Activated CD4-positive, CD25-positive, alpha-beta regulatory T cell treated with anti-CD3 and anti-CD28 coated beads, Interleukin-2, amount 50 U/mL, for 72 hours (primary cell): ENCODE data around the gene CNTFR.
A peak's percentile ranks its signal among the peaks of the same experiment; 100 is the strongest.
"Not testable (repeated sequence)": the region's sequence is repeated elsewhere in the genome, so short reads cannot be mapped to it uniquely, and the experiment has no call there.

Experiments
- DNase-seq: peaks from one replicate; pipeline ENCODE4 v3.0.0; 2021

The CNTFR gene

DNA sequence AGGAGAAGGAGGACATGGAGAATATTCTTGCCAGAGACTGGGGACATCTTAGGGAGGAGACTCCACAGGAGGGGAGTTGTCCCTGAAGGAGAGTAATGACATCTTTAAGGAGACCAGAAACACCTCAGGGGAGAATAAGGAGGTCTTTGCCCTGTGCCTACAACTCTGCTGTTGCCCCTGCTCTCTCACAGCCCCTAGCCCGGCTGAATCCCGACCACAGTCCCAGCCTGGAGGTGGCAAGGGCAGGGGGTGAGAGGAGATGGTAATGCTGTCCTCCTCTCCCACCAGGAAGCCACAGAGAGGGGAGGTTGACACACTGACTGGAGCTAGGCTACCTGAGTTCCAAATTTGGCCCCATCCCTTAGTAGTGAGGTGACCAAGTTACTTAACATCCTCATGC lies 36.5 kb downstream of the CNTFR start:
- no peak for DNase-seq

DNA sequence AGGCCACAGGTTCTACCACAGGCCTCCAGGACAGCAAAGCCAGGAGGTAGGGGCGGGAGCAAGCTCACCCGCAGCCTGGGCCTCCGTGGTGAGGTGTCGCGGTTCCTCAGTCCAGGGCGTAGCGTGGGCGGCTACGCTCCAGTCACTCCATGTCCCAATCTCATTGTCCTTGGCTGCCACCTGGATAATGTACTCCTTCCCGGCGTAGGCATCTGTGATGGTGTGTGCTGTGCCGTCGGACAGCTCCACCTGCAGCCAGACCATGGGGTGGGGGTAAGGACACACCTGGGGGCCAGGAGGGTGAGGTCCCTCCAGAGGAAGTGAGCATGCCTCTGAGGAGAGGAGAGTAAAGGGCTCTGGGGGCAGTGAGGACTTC lies 36.9 kb downstream of the CNTFR start:
- no peak for DNase-seq

DNA sequence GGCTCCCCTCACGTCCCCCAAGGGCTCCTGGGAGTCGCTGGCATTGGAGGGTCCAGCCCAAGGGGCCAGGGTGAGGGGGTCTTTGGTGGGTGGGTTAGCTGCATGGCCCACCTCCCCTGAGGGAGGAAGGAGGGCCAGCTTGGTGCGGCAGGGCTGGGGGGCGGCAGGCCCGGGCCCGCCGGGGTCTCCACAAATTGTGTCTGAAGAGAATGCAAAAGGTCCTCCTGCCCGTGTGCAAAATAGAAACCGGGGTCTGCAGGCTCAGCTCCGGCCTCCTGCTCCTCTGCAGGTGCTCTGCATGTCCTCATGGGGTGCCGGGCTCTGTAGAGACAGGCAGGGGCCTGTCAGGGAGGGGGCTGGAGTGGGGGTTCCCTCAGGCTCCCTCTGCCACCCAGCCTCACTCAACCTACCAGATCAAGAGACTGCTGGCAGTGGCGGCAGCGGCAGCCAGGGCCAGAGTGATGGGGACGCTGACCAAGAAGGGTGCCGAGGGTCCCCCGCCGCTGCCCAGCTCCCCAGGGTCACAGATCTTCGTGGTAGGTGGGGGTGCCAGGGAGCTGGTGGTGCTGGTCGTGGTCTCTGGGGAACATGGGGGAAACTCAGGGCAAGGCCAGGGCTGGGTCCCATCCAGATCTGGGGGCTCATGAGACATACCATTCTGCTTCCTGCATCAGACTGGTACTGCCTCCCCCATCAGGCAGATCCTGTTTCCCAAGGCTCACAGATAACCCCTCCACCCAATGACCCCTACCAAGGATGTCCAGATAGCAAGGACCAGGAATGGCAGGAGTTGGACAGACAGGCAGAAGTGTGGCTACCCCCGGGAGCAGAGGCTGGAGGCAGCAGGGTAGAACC lies 37.5 kb downstream of the CNTFR start:
- no peak for DNase-seq

DNA sequence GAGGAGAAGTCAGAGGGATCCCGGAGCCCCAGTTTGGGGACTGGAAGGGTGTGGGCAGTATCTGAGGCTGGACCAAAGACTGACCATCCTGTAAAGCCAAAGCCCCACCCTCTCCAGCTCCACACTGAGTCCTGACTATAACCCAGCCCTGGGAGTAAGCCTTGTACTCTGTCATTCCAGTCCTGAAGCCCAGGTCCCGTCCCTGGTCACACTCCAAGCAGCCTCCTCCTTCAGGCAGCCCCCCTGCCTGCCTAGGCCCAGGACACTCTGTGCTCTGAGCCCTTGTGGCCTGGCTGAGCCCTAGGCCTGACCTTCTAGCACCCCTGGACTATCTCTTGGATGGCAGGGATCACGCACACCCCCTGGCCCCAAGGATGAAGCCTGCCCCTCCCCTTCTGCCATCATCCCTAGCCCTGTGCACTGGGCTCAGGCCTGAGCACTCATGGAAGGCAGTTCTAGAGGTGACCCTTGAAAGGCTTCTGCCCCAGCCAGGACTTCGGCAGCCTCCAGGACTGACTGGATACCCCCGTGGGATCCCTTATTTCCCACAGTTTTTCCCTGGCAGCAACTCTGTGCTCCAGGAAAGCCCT lies 38.7 kb downstream of the CNTFR start:
- DNase-seq, result no peak

DNA sequence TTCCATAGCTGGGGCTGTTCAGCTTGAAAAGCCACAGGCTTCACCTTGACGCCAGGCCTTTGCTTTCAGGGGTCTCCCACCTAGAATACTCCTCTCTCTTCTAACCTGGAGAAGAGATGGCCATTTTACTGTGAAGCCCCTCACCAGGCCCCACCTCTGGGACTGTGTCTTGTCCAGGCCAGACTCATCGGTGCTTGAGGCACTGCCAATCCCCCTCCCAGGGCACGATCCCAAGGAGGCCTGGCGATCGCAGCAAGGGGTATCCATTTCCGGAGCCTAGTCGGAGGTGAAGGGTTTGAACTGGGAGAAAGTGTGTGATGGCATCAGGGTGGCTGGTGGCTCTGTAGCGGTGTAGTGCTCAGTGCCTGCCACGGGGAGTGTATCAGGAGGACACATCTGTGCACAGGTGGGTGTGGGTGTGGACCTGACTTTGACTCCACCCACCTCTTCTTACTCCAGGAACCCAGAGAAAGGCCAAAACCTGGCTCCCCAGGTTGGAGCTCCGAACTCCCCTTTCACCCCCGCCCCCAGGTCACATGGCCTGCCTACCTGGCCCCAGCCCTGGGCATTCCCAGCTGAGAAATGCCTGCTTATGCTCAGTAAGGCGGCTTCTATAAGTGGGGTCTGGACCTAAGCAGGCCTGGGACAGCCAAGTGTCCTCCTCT lies 39.4 kb downstream of the CNTFR start:
- no peak for DNase-seq

DNA sequence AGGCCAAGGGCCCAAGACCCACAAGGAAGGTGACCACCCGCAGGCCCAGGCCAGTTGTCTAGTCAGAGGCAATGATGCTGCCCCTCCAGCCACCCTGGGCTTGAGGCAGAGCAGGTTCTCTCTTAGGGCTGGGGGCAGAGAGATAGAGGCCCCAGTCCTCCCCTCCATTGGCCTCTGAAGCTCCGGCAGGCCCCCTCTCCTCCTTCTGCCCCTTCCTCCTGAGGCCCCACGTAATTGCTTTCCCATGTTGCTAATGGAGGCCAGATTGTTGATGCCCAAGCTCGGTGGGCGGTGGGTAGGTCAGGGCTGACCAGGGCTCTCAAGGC lies 40.2 kb downstream of the CNTFR start:
- no peak for DNase-seq

DNA sequence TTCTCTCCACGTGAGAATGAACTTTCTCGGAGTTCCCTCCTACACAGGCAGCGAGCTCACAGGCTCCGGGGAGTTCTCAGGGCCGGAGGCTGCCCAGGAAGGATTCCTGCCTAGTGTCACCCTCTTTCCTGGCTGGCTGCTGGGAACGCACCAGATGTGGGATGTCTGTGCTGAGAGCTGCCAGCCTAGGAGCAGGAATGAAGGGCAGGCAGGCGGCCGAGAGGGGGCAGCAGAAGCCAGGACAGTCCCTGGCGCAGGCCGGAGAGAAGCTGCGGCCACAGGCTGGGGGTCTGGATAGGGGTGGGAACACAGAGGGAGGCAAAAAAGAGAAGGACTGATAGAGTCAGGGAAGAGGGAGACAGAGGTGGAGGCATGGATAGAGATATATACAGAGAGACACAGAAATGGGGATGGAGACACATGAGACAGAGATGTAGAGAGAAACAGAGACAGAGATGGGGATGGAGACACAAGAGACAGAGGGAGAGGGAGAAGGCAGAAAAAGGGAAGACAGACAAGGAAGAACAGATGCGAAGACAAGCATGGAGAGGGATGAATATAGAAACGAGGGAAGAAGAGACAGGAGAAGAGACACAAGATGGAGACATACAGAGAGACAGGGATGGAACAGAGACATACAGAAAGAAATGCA lies 41.4 kb downstream of the CNTFR start:
- DNase-seq, result no peak

DNA sequence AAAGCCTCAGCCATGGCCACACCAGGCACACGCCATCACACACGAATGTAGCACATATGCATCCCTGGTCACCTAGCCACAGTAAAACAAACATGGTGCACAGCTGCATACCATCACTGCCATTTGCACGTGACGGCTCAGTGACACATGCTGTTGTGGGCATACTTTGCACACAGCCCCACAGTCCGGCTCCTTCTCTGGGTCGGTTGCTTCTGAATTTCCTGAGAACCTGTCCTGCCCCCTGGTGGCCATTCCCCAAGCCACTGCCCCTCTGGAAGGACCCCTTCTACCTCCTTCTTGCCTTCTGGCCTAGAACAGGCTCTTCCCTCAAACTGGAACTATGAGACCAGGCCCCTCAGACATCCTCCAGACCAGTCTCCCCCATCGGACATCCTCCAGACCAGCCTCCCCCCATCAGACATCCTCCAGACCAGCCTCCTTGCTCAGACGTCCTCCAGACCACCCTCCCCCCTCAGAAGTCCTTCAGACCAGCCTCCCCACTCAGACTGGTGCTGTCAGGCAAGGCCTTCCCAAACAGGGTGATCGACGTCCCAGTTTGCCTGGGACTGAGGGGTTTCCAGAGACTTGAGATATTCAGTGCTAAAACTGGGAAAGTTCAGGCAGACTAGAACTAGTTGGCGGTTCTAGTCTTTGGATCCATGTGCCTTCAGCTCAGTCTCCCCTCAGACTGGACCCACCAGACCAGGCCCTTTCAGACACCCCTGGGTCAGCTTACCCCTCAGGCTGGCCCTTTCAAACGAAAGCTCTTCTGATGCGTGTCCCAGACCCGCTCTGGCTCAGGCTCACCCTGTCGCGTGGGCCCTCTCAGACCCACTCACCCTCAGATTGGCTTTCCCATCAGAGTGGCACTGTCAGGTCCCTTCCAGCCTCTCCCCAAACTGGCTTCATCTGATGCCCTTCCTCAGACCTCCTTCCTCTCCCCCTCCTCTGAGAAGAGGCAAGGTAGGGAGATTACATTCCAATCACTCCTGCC lies 42.4 kb downstream of the CNTFR start:
- DNase-seq, result peak; percentile 45

DNA sequence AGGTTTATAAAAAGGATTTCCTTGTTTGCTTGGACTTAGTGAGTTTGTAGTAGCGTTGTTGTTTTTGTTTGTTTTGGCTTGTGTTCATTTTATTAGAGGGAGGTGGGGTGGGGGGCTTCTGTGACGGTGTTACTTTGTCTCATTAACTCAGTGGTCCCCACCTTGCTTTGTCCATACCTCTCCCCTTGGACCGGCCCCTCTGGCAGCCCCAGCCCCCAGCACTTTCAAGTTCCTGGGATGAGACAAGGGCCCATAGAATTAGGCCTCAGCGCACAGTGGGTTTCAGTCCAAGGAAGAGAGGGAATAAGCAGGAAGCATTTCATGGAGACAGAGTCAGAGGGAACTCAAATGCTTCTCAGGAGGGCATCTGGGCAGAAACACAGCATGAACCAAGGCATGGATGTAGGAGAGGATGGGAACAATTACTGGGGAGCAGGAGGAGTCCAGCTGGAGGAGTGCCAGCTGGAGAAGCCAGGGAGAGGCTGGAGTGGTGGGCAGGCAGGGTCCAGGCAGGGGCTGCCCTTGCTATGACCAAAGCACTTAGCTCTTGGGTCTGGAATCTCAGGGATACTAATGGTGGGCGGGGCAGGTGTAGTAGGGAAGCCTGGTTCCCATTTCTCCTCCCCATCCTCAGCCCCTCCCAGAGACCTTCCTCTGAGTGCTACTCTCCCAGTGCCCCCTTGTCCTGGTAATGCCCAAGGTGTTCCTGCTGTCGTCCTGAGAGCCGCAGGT lies 43.3 kb downstream of the CNTFR start:
- no peak for DNase-seq

DNA sequence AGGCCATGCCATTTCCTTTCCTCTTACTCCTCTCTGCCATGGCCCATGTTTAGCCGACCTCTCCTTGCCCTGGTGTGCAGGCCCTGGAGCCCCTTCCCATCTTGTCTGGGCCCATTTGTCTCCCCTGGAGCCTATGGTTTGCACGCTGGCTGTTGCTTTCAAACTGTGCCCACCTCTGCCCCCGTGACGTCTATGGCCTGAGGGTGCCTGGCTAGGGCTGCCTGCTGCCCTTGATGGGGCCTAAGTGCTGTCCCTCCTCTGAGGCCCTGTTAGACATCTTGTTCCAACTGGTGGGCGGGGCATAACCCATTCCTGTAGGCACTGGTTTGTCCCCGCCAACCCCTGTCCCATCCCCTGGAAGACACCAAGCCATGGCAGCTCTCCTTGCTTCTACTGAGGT lies 44.0 kb downstream of the CNTFR start:
- DNase-seq, result no peak

DNA sequence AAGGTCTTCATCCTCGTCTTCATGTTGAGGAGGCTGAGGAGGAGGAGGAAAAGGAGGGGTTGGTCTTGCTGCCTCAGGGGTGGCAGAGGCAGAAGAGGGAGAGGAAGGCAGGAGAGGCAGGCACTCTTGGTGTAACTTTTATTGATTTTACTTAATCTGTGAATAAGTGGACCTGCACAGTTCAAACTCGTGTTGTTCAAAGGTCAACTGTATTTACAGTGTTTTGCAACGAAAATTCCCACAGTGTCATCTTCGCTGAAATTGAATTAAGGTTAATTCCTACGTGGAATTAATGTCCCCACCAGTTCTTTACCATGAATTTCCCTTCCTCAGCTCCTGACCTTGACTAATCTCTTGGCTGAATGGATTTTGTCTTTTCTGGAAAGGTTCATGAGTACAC lies 45.5 kb downstream of the CNTFR start:
- DNase-seq, result no peak

DNA sequence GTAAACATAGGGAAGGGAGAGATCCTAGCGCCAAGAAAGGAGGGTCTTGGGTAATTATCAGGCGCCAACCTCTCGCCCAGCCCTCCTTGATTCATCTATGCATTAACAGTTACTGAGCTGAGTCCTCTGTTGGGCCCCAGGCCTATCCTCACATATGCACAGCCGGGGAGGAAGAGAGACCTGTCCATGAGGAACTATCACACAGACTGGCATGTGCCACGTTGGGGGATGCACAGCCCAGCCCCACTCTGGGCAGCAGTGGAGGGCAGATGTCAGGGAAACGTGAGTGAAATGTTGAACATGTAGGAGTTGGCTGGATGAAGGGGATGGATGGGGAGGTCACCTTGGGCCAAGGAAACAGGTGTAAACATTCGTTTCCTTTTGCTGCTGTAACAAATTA lies 48.0 kb downstream of the CNTFR start:
- no peak for DNase-seq

DNA sequence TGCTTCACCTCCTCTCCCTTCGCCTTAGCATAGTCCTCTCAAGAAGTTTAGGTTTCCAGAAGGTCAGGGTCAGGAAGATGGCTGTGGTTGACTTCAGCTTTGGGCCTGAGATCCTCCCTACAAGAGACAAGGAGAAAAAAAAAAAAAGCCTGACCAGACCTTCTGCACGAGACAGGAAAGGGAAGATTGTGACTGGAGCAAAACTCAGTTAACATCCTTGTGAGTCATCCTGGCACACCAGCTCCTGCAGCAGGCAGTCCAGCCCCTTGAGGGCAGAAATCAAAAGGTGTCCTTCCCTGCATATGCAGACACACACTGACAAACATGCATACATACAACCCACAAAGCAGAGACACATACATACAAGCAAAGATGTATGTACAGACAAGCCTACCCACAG lies 48.7 kb downstream of the CNTFR start:
- DNase-seq, result no peak

DNA sequence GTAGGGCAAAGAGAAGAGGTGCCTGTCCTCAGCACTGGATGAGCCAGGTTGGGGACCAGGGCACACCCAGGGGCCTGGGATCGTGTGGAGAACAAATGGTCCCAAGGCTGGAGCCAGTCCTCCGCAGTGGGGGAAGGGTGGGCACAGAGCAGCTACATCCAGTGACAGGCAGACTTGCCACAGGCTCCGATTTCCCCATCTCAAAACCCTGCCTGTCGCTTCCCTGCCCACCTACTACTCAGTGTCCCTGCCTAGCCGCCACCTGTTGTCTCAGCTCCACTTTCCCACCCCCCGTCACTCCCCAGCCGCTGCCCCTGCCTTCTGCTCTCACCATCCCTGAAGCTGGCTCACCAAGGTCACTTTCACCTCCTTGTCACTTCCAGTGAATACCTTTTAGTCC lies 52.8 kb downstream of the CNTFR start:
- no peak for DNase-seq

DNA sequence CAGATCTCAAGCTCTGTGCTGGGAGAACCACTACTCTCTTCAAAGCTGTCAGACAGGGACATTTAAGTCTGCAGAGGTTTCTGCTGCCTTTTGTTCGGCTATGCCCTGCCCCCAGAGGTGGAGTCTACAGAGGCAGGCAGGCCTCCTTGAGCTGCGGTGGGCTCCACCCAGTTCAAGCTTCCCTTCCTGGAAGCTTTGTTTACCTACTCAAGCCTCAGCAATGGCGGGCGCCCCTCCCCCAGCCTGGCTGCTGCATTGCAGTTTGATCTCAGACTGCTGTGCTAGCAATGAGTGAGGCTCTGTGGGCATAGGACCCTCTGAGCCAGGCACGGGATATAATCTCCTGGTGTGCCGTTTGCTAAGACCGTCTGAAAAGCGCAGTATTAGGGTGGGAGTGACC lies 57.5 kb downstream of the CNTFR start:
- not testable (repeated sequence) for DNase-seq

DNA sequence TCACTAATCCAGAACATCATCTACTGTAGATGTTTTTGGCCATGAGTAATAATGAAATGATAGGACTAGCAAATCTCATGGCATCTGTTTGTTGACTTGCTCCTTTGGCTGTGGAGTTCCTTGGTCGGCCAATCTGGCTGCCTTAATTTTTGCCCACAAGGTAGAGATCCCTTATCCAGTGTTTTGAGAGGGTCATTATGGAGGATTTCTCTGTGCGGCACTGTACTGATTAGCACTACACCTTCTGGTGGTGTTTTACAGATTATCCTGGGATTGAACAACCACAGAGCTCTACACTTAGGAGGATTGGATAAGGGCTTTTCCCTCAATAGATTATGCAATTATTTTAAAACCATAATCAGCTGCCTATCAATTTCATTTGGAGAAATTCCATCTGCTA lies 63.5 kb downstream of the CNTFR start:
- DNase-seq, result no peak

DNA sequence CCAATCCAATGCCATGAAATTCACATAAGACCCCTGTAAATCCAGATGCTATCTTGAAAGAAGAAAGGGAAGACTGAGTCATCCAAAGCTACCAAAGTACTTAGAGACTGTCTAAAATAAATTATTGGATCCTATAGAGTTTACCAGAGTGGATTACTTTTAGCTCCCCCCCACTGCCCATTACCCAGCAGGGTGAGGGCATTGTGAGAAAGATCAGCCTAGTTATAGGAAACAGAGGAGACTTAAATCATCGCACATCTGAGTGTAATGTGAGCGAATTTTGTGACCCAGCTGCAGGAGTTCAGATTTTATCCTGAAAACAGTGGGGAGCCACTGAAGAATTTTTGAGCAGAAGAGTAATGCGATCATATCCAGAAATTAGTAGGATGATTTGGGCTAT lies 65.2 kb downstream of the CNTFR start:
- DNase-seq, result no peak

DNA sequence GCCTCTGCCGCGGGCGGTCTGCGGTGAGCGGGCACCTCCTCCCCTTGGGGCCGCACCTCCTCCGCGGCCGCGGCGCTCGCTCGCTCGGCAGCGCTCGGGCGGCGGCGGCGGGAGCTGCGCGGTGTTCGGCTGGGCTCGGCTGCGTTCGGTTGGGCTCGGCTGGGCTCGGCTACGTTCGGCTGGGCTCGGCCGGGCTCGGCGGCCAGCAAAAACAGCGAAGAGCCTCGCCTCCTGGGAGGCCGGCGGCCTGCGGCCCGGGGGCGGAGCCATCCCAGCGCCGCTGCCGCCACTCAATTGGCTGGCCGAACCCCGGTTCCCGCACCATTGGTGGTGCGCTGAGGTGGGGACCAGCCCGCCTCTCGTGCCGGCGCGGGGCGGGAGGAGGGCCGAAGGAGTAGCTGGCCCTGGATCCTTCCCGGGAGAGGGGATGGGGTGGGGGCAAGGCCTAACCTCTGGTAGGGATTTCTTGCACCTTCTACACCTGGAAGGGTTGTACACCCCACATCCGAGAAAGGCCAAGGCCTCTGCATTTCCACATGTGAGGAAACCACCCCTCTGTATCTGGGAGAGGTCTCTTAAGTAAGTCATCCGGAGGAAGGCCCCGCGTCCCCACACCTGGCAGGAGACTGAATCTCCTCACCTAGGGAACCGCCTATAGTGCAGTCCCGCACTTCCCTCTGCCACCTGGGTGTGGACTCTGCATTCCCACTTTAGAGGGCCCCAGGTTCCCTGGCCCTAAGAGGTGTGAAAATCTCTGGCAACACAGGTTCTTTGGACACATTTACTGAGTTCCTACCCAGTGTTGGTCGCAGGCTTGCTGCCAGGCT lies 66.3 kb downstream of the CNTFR start, which contains the start of gene ENHO:
Gene ENHO (minus strand): TSS at position 20 of the 827 bp plus-strand sequence. CDS start 1,295 bp downstream, outside the sequence.
- peak; percentile 95 for DNase-seq

DNA sequence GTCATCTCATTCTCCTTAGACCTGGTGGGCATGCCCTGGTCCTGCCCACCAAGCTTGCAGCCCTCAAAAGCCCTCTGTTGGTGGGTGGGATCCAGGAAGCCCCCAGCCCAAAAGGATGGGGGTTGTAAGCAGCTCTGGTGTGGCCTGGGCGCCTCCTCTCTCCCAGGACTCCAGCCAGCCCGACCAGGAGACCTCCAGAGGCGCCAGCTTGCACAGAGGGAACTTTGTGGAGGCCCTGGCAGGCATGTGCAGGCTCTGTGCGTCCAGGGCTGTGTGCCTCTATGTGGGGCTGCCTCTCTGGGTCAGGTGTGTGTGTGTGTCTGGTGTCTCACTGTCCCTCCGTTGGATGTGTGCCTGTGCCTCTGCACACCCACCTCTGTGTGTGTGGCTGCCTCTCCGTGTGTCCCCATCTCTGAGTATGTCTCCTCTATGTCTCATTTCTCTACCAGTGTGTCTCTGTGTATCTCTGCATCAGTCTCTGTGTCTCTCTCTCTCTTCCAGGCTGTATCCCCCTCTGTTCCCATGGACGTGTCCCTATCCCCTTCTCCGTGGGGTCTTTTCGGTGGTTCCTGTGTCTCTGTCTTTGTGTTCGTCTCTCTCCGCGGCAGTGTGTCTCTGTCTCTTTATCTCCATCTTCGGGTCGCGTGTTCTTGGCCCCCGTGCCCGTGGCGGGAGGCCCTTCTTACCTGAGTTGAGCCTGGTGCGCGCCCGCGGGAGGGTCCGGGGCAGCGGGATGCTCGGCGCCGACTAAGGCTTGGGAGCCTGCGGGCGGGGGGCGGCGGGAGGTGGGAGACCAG lies 67.2 kb downstream of the CNTFR start:
- DNase-seq, result no peak
